ENCODE measurements around the gene ASB7. TPM values are rescaled to one million over a fixed set of nuclear protein-coding genes. Genes with fewer than 3 reads are reported as not detected.

The ASB7 gene
- total RNA-seq, 1 donor from 2014 or later = 10.8 TPM

DNA sequence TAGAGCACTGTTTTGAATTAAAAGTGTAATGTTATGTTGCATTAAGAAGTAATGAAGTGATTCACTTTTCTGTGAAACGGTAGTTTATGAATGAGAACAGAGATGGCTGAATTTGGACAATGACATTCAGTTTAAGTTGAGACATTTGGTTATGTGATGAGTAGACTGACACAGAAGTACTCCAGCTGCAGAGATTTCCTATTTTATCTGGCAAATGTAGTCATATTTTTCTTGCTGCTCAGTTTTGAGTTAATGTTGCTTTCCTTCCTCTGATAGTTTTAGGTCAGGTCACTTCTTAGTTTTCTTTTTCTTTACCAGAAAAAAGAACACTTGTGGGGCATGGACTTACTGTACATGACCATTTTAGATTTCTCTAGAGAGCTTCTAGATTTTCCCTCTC, 51.2 kb downstream of the ASB7 start:
- no peaks in the 10 kb centered on the region for H3K9me3 Mint-ChIP-seq (ENCODE audit: low read depth)
- peaks cover 2% of the 10 kb centered on the region for H3K36me3 Mint-ChIP-seq (ENCODE audit: low read depth)
- H3K27me3 Mint-ChIP-seq (ENCODE audit: low read depth) = no peaks in the 10 kb centered on the region
- peak overlapping the region; percentile 37 for H3K27ac Mint-ChIP-seq (ENCODE audit: unreplicated experiment)
- peaks cover 17% of the 10 kb centered on the region for H3K4me1 Mint-ChIP-seq (ENCODE audit: low read depth)
- no peak for DNase-seq (ENCODE audit: low spot score)
- H3K4me3 Mint-ChIP-seq (ENCODE audit: unreplicated experiment) = no peak overlapping the region
- TF ChIP-seq, protein P1, sequence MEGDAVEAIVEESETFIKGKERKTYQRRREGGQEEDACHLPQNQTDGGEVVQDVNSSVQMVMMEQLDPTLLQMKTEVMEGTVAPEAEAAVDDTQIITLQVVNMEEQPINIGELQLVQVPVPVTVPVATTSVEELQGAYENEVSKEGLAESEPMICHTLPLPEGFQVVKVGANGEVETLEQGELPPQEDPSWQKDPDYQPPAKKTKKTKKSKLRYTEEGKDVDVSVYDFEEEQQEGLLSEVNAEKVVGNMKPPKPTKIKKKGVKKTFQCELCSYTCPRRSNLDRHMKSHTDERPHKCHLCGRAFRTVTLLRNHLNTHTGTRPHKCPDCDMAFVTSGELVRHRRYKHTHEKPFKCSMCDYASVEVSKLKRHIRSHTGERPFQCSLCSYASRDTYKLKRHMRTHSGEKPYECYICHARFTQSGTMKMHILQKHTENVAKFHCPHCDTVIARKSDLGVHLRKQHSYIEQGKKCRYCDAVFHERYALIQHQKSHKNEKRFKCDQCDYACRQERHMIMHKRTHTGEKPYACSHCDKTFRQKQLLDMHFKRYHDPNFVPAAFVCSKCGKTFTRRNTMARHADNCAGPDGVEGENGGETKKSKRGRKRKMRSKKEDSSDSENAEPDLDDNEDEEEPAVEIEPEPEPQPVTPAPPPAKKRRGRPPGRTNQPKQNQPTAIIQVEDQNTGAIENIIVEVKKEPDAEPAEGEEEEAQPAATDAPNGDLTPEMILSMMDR (IDR thresholded peaks at IDR 0.05) = no peak

DNA sequence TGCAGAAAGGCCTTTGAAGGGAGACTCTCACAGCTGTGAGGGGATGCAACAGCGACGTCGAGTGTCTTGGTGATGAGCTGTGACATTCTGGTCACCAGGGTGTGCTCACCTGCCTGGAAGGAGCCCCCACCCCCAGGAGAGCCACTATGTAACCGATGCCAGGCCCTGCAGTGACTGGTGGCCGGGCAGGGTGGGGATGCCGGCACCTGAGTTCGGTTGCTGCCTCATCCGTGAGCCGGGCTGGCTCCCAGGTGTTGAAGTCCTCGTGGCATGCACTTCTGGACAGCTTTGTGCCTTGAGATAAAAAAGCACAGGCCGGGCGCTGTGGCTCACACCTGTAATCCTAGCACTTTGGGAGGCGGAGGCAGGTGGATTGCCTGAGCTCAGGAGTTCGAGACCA, 56.5 kb downstream of the ASB7 start:
- H3K4me3 Mint-ChIP-seq (ENCODE audit: unreplicated experiment) = no peak overlapping the region
- no peaks in the 10 kb centered on the region for H3K27me3 Mint-ChIP-seq (ENCODE audit: low read depth)
- H3K36me3 Mint-ChIP-seq (ENCODE audit: low read depth) = no peaks in the 10 kb centered on the region
- peaks cover 11% of the 10 kb centered on the region for H3K4me1 Mint-ChIP-seq (ENCODE audit: low read depth)
- H3K9me3 Mint-ChIP-seq (ENCODE audit: low read depth) = no peaks in the 10 kb centered on the region
- no peak for DNase-seq (ENCODE audit: low spot score)
- no peak overlapping the region for H3K27ac Mint-ChIP-seq (ENCODE audit: unreplicated experiment)
- TF ChIP-seq, protein P1 (IDR thresholded peaks at IDR 0.05) = no peak

DNA sequence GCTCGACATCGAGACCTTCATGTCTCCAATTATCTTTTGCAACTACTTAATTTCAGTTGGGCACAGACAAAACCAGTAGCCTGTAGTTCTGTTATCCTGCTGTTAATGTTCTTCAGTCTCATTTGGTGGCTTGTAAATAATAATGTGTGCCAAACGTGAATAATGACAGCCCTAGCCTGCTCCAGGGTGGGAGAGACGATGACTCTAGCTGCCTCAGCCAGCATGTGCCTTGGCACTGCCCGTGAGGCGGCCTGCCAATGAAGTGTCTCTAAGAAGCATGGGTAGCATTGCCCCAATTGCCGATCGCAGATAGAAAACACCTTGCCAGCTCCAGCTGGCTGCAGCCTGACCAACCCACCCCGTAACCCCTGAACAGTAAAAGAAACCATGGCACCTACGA, 58.8 kb downstream of the ASB7 start:
- no peaks in the 10 kb centered on the region for H3K27me3 Mint-ChIP-seq (ENCODE audit: low read depth)
- DNase-seq (ENCODE audit: low spot score) = no peak
- no peak overlapping the region for H3K4me3 Mint-ChIP-seq (ENCODE audit: unreplicated experiment)
- H3K27ac Mint-ChIP-seq (ENCODE audit: unreplicated experiment) = no peak overlapping the region
- no peaks in the 10 kb centered on the region for H3K36me3 Mint-ChIP-seq (ENCODE audit: low read depth)
- H3K9me3 Mint-ChIP-seq (ENCODE audit: low read depth) = no peaks in the 10 kb centered on the region
- TF ChIP-seq, protein P1 (IDR thresholded peaks at IDR 0.05) = no peak
- H3K4me1 Mint-ChIP-seq (ENCODE audit: low read depth) = peaks cover 4% of the 10 kb centered on the region

DNA sequence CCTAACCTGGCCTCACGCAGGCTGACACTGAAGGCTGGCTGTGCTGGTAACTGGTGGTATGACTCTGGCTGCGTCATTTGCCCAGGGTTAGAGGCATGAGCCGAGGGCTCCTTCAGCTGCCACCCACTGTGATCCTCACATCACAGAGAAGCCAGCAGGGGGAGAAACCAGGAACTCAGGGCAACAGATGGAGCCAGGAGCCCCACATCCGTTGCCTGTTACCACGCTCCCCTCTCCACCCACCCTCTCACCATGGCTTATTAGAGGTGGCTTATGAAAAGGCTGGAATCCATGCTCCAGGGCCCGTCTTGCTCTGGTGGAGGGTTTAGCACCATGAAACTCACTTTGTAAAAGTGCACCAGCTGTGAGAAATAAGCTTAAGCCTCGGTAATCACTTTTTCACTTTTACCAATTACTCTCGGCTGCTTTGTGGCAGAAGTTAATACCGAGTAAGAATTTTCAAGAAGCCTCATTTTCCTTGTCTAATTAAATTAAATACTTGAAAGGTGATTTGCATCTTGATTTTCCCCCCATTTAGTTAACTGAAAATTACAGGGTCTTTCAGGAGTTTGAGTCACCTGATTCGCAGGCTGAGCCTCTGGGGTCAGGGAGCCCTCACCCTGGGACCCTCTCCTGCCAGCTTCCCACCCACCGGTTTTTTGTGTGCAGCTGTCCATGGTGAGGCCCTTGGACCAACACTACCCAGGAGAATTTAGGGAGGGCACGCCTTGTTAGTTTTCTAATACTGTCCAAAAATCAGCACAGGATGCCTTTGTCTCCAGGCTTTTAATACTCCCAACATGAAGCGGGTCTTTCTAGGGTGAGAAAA, 60.9 kb downstream of the ASB7 start:
- TF ChIP-seq, protein P1 (IDR thresholded peaks at IDR 0.05) = peak; percentile 39
- H3K36me3 Mint-ChIP-seq (ENCODE audit: low read depth) = no peaks in the 10 kb centered on the region
- H3K9me3 Mint-ChIP-seq (ENCODE audit: low read depth) = no peaks in the 10 kb centered on the region
- DNase-seq (ENCODE audit: low spot score) = no peak
- H3K4me1 Mint-ChIP-seq (ENCODE audit: low read depth) = peaks cover 4% of the 10 kb centered on the region
- H3K4me3 Mint-ChIP-seq (ENCODE audit: unreplicated experiment) = no peak overlapping the region
- H3K27me3 Mint-ChIP-seq (ENCODE audit: low read depth) = no peaks in the 10 kb centered on the region
- no peak overlapping the region for H3K27ac Mint-ChIP-seq (ENCODE audit: unreplicated experiment)

DNA sequence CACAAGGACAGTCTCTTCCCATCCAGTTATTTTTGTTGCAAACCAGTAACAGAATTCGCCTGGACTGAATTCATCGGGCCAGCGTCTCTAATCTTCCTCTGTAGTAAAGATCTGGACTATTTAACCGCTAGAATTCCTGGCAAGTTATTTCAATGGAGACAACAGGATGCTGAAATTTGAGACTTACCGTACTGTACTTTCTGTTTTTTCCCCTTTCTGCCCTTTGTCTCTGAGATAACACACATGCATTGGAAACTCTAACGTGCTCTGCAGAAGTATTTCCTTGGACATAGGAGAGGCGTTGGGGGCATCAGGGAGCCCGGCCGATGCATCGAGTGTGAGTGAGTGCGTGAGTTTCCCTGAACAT, 61.5 kb downstream of the ASB7 start:
- H3K27ac Mint-ChIP-seq (ENCODE audit: unreplicated experiment) = no peak overlapping the region
- H3K36me3 Mint-ChIP-seq (ENCODE audit: low read depth) = no peaks in the 10 kb centered on the region
- no peak for DNase-seq (ENCODE audit: low spot score)
- H3K27me3 Mint-ChIP-seq (ENCODE audit: low read depth) = no peaks in the 10 kb centered on the region
- H3K4me3 Mint-ChIP-seq (ENCODE audit: unreplicated experiment) = no peak overlapping the region
- H3K4me1 Mint-ChIP-seq (ENCODE audit: low read depth) = peaks cover 4% of the 10 kb centered on the region
- H3K9me3 Mint-ChIP-seq (ENCODE audit: low read depth) = no peaks in the 10 kb centered on the region
- TF ChIP-seq, protein P1 (IDR thresholded peaks at IDR 0.05) = no peak
